GM20000 (cell line): ENCODE results near the gene KRT31.
"Not testable (repeated sequence)": the region's sequence is repeated elsewhere in the genome, so short reads cannot be mapped to it uniquely, and the experiment has no call there.

ENCODE experiments used
- DNase-seq: peaks from one replicate; pipeline ENCODE4 v3.0.0; 2012; ENCODE audit warnings: low spot score
- CTCF ChIP-seq: IDR thresholded peaks from 2 replicates; pipeline ENCODE4 v1.5.1; 2012; ENCODE audit warnings: mild to moderate bottlenecking, control low read depth; ENCODE audit errors: extremely low read depth, missing control alignments

Gene KRT31

DNA sequence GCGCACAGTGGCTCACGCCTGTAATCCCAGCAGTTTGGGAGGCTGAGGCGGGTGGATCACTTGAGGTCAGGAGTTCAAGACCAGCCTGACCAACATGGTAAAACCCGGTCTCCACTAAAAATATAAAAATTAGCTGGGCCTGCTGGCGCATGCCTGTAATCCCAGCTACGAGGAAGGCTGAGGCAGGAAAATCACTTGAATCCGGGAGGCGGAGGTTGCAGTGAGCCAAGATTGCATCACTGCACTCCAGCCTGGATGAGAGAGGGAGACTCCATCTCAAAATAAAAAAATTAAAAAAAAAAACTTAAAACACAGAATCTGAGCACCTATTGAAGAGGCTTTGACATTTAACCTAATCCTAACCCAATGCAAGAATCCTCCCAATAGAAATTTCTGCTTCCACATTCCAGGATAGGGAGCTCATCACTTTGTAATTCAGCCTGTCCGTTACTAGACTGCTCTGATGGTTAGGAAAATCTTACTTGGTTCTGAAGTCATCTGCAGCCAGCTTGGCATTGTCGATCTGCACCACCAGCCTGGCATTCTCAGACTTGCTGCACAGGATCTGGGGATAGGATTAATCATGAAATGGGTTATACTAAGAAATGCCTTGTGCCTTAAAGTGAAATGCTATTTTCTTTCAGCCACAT is 29.9 kb downstream of the KRT31 start:
- no peak for DNase-seq
- TF ChIP-seq CTCF = no peak

GRCh38 chr17:41366070-41366469 is 31.3 kb downstream of the KRT31 start:
- TF ChIP-seq CTCF = no peak
- DNase-seq = no peak

DNA sequence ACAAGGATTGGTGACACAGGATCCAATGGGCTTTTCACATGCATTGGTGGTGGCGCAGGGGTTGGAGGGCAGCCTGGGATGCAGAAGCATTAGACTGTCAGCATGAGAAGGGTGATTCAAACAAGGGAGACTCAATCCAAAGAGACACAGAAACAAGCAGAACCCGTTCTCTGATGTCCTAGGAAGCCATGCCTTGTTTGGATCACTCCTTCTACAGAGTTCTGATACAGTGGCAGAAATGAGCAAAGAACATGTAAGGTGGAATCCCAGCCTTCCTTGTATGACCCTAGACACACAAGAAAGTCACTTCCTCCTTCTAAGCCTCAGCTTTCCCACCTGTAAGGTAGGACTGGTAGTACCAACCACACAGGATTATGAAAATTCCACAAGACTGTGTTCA is 33.5 kb downstream of the KRT31 start:
- no peak for TF ChIP-seq CTCF
- no peak for DNase-seq

DNA sequence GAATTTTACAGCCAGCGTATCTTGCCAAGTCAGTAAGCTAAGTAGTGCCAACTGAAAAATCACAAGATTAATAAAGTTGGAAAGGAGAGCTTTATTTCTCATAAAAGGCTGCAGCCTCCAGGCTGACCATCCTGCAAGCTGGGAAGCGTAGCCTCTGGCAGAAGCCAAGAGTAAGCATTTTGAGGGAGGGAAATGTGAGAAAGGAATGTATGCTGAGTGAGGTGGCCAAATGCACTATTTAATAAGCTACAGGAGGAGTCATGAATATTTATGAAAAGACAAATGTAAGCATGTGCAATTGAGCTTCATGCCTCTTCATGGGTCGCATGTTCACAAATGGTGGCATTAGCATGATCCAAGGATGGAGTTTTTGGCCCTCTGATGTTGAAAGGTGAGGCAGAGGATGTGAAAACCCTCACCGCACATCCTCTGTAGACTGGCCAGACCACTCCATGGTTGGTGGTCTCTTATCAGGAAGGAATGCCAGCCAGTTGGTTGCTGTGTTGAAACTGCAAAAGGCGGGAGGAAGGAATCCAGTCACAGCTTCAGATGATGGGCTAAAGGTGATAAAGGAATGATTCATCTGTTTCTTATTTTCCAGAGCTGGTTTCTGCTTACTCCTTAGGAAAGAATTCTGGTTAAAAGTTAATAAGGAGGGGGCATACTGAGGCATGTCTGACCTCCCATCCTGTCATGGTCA is 37.0 kb downstream of the KRT31 start:
- TF ChIP-seq CTCF = no peak
- no peak for DNase-seq

GRCh38 chr17:41354536-41354935 is 42.9 kb downstream of the KRT31 start:
- no peak for DNase-seq
- no peak for TF ChIP-seq CTCF

- no peak for TF ChIP-seq CTCF
- no peak for DNase-seq
Observed at GRCh38 chr17:41352597-41353366, 44.6 kb downstream of the KRT31 start.

DNA sequence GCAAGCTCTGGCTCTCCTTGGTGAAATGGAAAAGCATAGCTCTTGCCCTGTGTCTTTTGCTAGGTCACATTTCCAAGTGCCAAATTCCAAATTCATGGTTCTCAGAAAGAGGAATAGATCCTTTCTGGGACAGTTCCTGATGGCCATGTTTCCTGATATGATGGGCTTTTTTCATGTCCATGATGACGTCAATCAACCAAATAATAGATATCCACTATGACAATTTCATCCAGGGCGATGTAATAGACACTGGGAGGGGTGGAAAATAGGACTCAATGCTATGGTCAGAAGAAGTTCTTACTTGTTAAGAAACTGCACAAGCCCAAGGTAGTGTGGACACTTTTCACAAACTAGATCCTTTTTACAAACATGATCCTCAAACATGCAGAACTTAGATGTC is 46.2 kb downstream of the KRT31 start:
- no peak for TF ChIP-seq CTCF
- DNase-seq = no peak

- not testable (repeated sequence) for DNase-seq
Observed at GRCh38 chr17:41350381-41350878, 47.0 kb downstream of the KRT31 start, which contains the start of gene KRT33A. TSS of gene KRT33A (minus strand) at chr17:41350828. CDS start at chr17:41350767, 61 bp downstream.
